HG03442 (cell line): Measurements from ENCODE around the gene RPS6KB1.
"Not testable (repeated sequence)": the region's sequence is repeated elsewhere in the genome, so short reads cannot be mapped to it uniquely, and the experiment has no call there.

Source experiments
- ATAC-seq: cut with Tn5 transposase; IDR thresholded peaks from one replicate; pipeline ENCODE4 v1.9.1; 2021; ENCODE audit warnings: mild to moderate bottlenecking, moderate library complexity; ENCODE audit not compliant: unreplicated experiment

The RPS6KB1 gene

GRCh38 chr17:59870482-59870881 is 22.4 kb upstream of the RPS6KB1 start:
- no peak for ATAC-seq

- no peak for ATAC-seq
These were observed 20.6 kb upstream of the RPS6KB1 start for GRCh38 chr17:59872351-59872750.

- not testable (repeated sequence) for ATAC-seq
These were observed 19.5 kb upstream of the RPS6KB1 start for GRCh38 chr17:59873414-59873813.

- ATAC-seq, result no peak
These were observed 18.5 kb upstream of the RPS6KB1 start for GRCh38 chr17:59874376-59874775.

- no peak for ATAC-seq
These were observed 16.8 kb upstream of the RPS6KB1 start for GRCh38 chr17:59876107-59876506.

- ATAC-seq, result no peak
These were observed 15.0 kb upstream of the RPS6KB1 start for GRCh38 chr17:59877965-59878364.

GRCh38 chr17:59878624-59879023 is 14.3 kb upstream of the RPS6KB1 start:
- no peak for ATAC-seq

- ATAC-seq, result no peak
These were observed 8.1 kb upstream of the RPS6KB1 start for GRCh38 chr17:59884861-59885260.

GRCh38 chr17:59888145-59888750 is 4.7 kb upstream of the RPS6KB1 start:
- no peak for ATAC-seq

GRCh38 chr17:59890720-59891119 is 2.2 kb upstream of the RPS6KB1 start:
- no peak for ATAC-seq

GRCh38 chr17:59892251-59892923 is 534 bp upstream of the RPS6KB1 start:
- peak; percentile 51 for ATAC-seq

- ATAC-seq, result peak; percentile 9
These were observed 767 bp downstream of the RPS6KB1 start for GRCh38 chr17:59893676-59894100.

GRCh38 chr17:59897090-59897489 is 4.2 kb downstream of the RPS6KB1 start:
- ATAC-seq, result no peak

- no peak for ATAC-seq
These were observed 6.2 kb downstream of the RPS6KB1 start for GRCh38 chr17:59899099-59899498.

- no peak for ATAC-seq
These were observed 8.7 kb downstream of the RPS6KB1 start for GRCh38 chr17:59901604-59902003.

- no peak for ATAC-seq
These were observed 10.5 kb downstream of the RPS6KB1 start for GRCh38 chr17:59903455-59903854.

GRCh38 chr17:59907467-59907866 is 14.5 kb downstream of the RPS6KB1 start:
- ATAC-seq, result no peak

GRCh38 chr17:59914274-59914854 is 21.4 kb downstream of the RPS6KB1 start:
- ATAC-seq, result no peak

GRCh38 chr17:59916446-59916845 is 23.5 kb downstream of the RPS6KB1 start:
- ATAC-seq, result no peak

- not testable (repeated sequence) for ATAC-seq
These were observed 27.7 kb downstream of the RPS6KB1 start for GRCh38 chr17:59920637-59921036.

GRCh38 chr17:59930121-59930520 is 37.2 kb downstream of the RPS6KB1 start:
- not testable (repeated sequence) for ATAC-seq

- ATAC-seq, result not testable (repeated sequence)
These were observed 37.8 kb downstream of the RPS6KB1 start for GRCh38 chr17:59930768-59931167.
